ENCODE data around the gene WDR64. TPM values are rescaled to one million over a fixed set of nuclear protein-coding genes. Genes with fewer than 3 reads are reported as not detected.

WDR64 gene
- total RNA-seq, 6 experiments from 2014 or later = not detected

DNA sequence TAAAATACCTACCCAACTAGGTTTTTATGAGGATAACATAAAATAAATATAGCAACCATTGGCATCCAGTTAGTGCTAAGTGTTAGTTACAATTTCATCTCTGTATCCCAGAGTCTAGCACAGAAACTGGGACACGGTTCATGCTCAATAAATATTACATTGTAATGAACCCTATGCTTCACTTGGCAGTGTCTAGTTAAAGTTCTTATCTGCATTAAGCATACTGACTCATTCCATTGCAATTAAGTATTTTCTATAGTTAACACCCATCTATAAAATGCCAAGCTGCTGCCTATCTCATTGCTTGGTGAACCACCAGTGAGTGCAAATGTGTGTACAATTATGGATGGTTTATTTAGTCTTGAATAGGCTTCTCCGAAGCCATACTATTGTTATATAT, 27.1 kb upstream of the WDR64 start:
- TF ChIP-seq, protein P1, sequence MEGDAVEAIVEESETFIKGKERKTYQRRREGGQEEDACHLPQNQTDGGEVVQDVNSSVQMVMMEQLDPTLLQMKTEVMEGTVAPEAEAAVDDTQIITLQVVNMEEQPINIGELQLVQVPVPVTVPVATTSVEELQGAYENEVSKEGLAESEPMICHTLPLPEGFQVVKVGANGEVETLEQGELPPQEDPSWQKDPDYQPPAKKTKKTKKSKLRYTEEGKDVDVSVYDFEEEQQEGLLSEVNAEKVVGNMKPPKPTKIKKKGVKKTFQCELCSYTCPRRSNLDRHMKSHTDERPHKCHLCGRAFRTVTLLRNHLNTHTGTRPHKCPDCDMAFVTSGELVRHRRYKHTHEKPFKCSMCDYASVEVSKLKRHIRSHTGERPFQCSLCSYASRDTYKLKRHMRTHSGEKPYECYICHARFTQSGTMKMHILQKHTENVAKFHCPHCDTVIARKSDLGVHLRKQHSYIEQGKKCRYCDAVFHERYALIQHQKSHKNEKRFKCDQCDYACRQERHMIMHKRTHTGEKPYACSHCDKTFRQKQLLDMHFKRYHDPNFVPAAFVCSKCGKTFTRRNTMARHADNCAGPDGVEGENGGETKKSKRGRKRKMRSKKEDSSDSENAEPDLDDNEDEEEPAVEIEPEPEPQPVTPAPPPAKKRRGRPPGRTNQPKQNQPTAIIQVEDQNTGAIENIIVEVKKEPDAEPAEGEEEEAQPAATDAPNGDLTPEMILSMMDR (IDR thresholded peaks at IDR 0.05) = no peak
- DNase-seq = no peak
- Mint-ChIP-seq H3K27me3 (ENCODE audit: insufficient read depth) (no peaks in the 10 kb centered on the region; the same call in 1 of the 2 replicates), H3K4me1 (ENCODE audit: low read depth) (peaks cover 22% of the 10 kb centered on the region; the same call in 1 of the 2 replicates), H3K27ac (no peak overlapping the region), H3K4me3 (no peak overlapping the region), H3K9me3 (no peaks in the 10 kb centered on the region), H3K36me3 (ENCODE audit: low read depth) (no peaks in the 10 kb centered on the region)

DNA sequence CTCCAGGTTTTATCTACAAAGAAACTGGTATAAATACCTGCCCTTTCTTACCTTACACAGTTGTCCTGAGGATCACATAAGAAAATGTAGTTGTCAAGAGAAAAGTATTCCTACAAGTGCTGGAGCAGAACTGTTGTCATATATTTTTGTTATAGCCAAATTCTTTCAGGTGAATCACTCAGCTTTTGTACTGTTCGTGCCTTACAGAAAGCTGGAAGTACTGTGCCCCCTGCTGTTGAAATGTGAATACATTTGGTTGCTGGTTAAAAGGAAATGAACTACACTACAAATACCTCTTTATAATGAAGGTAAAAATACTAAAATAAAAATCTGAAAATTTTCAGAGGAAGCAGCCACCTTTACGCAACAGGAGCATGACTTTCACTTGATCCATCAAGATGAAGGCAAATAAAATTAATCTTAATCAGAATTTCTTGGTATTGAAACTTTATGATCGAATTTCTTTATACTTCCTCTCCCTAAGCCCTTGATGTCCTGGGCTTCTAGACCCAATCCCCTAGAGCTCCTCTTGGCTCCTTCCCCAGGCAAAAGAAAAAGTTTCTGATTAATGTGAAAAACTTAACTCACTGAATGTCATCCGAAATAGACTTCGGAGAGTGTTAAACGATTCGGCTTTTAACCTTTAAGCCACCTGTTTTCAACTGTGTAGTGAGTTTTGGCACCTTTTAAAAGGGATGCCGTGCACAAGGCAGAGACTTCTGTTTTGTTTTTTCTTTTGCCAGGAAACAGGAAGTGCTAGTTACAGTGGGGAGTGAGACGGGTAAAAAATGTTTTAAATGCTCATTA, 24.4 kb upstream of the WDR64 start:
- Mint-ChIP-seq H3K9me3 (no peaks in the 10 kb centered on the region), H3K4me3 (no peak overlapping the region), H3K4me1 (ENCODE audit: low read depth) (peaks cover 30% of the 10 kb centered on the region; the same call in 1 of the 2 replicates), H3K27me3 (ENCODE audit: insufficient read depth) (no peaks in the 10 kb centered on the region; the same call in 1 of the 2 replicates), H3K27ac (no peak overlapping the region), H3K36me3 (ENCODE audit: low read depth) (peaks cover 5% of the 10 kb centered on the region; the same call in 1 of the 2 replicates)
- DNase-seq = peak; percentile 77
- TF ChIP-seq, protein P1 (IDR thresholded peaks at IDR 0.05) = peak; percentile 88

DNA sequence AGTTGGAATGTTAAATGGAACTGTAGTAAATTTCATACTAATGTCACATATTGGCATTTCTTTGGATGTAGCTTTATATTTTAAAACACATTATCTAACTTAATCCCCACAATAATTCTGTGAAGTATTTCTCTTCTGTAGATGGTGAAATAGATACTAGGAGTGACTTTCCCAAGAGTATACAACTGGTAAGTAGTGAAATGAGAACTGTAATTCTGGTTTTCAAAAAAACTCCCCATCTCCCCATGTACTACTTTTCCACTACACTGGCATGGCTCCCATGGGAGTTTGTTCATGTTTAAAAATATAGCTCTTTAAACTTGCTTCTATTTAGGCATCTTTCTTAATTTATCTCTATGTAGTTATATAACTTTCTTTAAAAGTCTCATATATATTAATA, 22.1 kb upstream of the WDR64 start:
- Mint-ChIP-seq H3K4me3 (no peak overlapping the region), H3K9me3 (no peaks in the 10 kb centered on the region), H3K36me3 (ENCODE audit: low read depth) (peaks cover 8% of the 10 kb centered on the region; the same call in 1 of the 2 replicates), H3K4me1 (ENCODE audit: low read depth) (peaks cover 27% of the 10 kb centered on the region; the same call in 1 of the 2 replicates), H3K27me3 (ENCODE audit: insufficient read depth) (no peaks in the 10 kb centered on the region; the same call in 1 of the 2 replicates), H3K27ac (no peak overlapping the region)
- DNase-seq = no peak
- TF ChIP-seq, protein P1 (IDR thresholded peaks at IDR 0.05) = no peak

DNA sequence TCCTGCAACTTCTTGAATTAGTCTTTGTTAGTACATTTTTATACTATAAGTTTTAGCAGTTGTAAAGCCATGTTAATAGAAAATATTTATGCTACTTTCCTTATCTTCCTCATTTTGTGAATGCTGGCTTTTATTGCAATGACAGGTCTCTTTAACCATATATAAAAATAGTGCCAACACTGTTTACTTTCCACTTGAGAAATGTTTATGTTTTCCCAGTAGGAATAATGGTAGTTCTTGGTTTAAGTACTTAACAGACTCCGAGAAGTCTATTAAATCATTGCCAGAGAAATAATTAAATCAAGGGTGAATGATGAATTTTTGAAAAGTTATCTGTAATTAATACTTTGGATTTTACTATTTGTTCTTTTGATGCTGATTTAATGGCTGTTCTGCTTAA, 21.6 kb upstream of the WDR64 start:
- peaks cover 22% of the 10 kb centered on the region; the same call in 1 of the 2 replicates for H3K4me1 Mint-ChIP-seq (ENCODE audit: low read depth)
- no peaks in the 10 kb centered on the region for H3K9me3 Mint-ChIP-seq
- peaks cover 13% of the 10 kb centered on the region; the same call in 1 of the 2 replicates for H3K36me3 Mint-ChIP-seq (ENCODE audit: low read depth)

DNA sequence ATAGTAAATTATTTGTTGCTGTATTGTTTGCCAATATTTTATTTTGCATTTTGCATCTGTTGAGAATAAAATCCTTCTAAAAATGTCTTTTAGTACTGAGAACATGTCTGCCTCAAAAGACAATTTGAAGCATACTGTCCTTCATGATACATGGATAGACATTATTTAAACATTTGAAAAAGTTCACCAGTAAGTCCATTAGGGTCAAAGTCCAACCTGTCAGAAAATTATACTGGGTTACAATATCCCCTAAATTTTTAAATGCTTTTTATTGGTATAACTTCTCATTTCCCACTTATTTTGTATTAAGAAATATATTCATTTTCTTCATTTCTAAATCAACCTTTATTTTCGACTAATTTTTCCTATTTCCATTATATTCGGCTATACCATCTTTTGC, 21.2 kb upstream of the WDR64 start:
- Mint-ChIP-seq H3K27ac (no peak overlapping the region), H3K4me3 (no peak overlapping the region), H3K4me1 (ENCODE audit: low read depth) (peaks cover 22% of the 10 kb centered on the region; the same call in 1 of the 2 replicates), H3K27me3 (ENCODE audit: insufficient read depth) (no peaks in the 10 kb centered on the region; the same call in 1 of the 2 replicates), H3K9me3 (no peaks in the 10 kb centered on the region), H3K36me3 (ENCODE audit: low read depth) (peaks cover 14% of the 10 kb centered on the region; the same call in 1 of the 2 replicates)
- no peak for DNase-seq
- TF ChIP-seq, protein P1 (IDR thresholded peaks at IDR 0.05) = no peak

More for the DNA sequence above, 21.6 kb upstream of the WDR64 start:
- no peak for DNase-seq
- H3K27ac Mint-ChIP-seq = no peak overlapping the region
- no peak overlapping the region for H3K4me3 Mint-ChIP-seq
- no peaks in the 10 kb centered on the region; the same call in 1 of the 2 replicates for H3K27me3 Mint-ChIP-seq (ENCODE audit: insufficient read depth)
- TF ChIP-seq, protein P1 (IDR thresholded peaks at IDR 0.05) = no peak

Measured in HFFc6 (cell line).